ENCODE results near the gene GK2.

DNA sequence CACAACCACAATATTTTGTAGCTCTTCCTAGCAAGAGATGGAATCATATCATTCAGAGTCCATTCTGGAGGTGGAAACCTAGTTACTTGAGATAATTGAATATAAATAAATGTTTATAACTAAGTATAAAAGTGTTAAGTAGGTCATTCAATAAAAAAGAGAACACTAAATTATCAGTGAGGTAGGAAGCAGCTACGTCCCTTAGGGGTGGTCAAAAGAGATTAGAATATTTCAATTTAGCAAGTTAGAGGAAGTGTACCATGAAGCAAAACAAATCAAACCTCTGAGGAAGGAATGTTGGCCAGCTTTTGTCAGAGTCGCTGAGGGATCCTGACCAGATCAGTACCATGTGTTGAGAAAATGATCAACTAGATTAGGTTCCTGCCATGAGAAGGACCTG is 38.0 kb downstream of the GK2 start:
- TF ChIP-seq, protein P1, sequence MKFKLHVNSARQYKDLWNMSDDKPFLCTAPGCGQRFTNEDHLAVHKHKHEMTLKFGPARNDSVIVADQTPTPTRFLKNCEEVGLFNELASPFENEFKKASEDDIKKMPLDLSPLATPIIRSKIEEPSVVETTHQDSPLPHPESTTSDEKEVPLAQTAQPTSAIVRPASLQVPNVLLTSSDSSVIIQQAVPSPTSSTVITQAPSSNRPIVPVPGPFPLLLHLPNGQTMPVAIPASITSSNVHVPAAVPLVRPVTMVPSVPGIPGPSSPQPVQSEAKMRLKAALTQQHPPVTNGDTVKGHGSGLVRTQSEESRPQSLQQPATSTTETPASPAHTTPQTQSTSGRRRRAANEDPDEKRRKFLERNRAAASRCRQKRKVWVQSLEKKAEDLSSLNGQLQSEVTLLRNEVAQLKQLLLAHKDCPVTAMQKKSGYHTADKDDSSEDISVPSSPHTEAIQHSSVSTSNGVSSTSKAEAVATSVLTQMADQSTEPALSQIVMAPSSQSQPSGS (tag by site-specific recombination; IDR thresholded peaks at IDR 0.05; ENCODE audit: low read depth): no peak
- no peak for TF ChIP-seq ZBTB1 (tag by site-specific recombination; IDR thresholded peaks at IDR 0.05)
- TF ChIP-seq, protein P2, sequence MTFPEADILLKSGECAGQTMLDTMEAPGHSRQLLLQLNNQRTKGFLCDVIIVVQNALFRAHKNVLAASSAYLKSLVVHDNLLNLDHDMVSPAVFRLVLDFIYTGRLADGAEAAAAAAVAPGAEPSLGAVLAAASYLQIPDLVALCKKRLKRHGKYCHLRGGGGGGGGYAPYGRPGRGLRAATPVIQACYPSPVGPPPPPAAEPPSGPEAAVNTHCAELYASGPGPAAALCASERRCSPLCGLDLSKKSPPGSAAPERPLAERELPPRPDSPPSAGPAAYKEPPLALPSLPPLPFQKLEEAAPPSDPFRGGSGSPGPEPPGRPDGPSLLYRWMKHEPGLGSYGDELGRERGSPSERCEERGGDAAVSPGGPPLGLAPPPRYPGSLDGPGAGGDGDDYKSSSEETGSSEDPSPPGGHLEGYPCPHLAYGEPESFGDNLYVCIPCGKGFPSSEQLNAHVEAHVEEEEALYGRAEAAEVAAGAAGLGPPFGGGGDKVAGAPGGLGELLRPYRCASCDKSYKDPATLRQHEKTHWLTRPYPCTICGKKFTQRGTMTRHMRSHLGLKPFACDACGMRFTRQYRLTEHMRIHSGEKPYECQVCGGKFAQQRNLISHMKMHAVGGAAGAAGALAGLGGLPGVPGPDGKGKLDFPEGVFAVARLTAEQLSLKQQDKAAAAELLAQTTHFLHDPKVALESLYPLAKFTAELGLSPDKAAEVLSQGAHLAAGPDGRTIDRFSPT (tag by site-specific recombination; IDR thresholded peaks at IDR 0.05): no peak
- TF ChIP-seq, protein P3, sequence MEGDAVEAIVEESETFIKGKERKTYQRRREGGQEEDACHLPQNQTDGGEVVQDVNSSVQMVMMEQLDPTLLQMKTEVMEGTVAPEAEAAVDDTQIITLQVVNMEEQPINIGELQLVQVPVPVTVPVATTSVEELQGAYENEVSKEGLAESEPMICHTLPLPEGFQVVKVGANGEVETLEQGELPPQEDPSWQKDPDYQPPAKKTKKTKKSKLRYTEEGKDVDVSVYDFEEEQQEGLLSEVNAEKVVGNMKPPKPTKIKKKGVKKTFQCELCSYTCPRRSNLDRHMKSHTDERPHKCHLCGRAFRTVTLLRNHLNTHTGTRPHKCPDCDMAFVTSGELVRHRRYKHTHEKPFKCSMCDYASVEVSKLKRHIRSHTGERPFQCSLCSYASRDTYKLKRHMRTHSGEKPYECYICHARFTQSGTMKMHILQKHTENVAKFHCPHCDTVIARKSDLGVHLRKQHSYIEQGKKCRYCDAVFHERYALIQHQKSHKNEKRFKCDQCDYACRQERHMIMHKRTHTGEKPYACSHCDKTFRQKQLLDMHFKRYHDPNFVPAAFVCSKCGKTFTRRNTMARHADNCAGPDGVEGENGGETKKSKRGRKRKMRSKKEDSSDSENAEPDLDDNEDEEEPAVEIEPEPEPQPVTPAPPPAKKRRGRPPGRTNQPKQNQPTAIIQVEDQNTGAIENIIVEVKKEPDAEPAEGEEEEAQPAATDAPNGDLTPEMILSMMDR (tag by site-specific recombination; IDR thresholded peaks at IDR 0.05): no peak
- TF ChIP-seq, protein P4, sequence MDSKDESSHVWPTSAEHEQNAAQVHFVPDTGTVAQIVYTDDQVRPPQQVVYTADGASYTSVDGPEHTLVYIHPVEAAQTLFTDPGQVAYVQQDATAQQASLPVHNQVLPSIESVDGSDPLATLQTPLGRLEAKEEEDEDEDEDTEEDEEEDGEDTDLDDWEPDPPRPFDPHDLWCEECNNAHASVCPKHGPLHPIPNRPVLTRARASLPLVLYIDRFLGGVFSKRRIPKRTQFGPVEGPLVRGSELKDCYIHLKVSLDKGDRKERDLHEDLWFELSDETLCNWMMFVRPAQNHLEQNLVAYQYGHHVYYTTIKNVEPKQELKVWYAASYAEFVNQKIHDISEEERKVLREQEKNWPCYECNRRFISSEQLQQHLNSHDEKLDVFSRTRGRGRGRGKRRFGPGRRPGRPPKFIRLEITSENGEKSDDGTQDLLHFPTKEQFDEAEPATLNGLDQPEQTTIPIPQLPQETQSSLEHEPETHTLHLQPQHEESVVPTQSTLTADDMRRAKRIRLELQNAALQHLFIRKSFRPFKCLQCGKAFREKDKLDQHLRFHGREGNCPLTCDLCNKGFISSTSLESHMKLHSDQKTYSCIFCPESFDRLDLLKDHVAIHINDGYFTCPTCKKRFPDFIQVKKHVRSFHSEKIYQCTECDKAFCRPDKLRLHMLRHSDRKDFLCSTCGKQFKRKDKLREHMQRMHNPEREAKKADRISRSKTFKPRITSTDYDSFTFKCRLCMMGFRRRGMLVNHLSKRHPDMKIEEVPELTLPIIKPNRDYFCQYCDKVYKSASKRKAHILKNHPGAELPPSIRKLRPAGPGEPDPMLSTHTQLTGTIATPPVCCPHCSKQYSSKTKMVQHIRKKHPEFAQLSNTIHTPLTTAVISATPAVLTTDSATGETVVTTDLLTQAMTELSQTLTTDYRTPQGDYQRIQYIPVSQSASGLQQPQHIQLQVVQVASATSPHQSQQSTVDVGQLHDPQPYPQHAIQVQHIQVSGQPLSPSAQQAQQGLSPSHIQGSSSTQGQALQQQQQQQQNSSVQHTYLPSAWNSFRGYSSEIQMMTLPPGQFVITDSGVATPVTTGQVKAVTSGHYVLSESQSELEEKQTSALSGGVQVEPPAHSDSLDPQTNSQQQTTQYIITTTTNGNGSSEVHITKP (tag by site-specific recombination; IDR thresholded peaks at IDR 0.05): no peak
- TF ChIP-seq, protein P5, sequence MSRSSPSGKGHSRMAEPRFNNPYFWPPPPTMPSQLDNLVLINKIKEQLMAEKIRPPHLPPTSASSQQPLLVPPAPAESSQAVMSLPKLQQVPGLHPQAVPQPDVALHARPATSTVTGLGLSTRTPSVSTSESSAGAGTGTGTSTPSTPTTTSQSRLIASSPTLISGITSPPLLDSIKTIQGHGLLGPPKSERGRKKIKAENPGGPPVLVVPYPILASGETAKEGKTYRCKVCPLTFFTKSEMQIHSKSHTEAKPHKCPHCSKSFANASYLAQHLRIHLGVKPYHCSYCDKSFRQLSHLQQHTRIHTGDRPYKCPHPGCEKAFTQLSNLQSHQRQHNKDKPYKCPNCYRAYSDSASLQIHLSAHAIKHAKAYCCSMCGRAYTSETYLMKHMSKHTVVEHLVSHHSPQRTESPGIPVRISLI (tag by site-specific recombination; IDR thresholded peaks at IDR 0.05): no peak
- no peak for TF ChIP-seq ZSCAN18 (tag by site-specific recombination; IDR thresholded peaks at IDR 0.05)
- no peak for TF ChIP-seq ZNF274 (IDR thresholded peaks at IDR 0.05; ENCODE audit: low read length)
- no peak for TF ChIP-seq ZNF274 (tag by site-specific recombination; IDR thresholded peaks at IDR 0.05; ENCODE audit: borderline replicate concordance)

Measured in HEK293 (cell line).